ENCODE measurements around the gene AKNA. TPM values are rescaled to one million over a fixed set of nuclear protein-coding genes. Genes with fewer than 3 reads are reported as not detected.

AKNA gene
- total RNA-seq, 3 donors from 2014 or later: 20.1 to 52.0 (median 35.7) TPM

- Histone ChIP-seq H3K27ac (no peak overlapping the region), H3K27me3 (no peaks in the 10 kb centered on the region), H3K9me3 (no peaks in the 10 kb centered on the region), H3K4me1 (no peaks in the 10 kb centered on the region), H3K4me3 (no peak overlapping the region), H3K36me3 (peaks cover 18% of the 10 kb centered on the region)
- TF ChIP-seq POLR2A (IDR thresholded peaks at IDR 0.05) (no peak), CTCF (IDR thresholded peaks at IDR 0.05) (no peak), POLR2AphosphoS5 (IDR thresholded peaks at IDR 0.05) (no peak)
- no peak for DNase-seq (ENCODE audit: low spot score in 2 of 2)
- intact Hi-C loops (cut with DNase I; ENCODE audit: low total_unique reads): no loop called here
These were observed 28.0 kb downstream of the AKNA start for GRCh38 chr9:114359801-114360200.

GRCh38 chr9:114357911-114358328, 29.9 kb downstream of the AKNA start:
- intact Hi-C loops (cut with DNase I; ENCODE audit: low total_unique reads): no loop called here
- DNase-seq (ENCODE audit: low spot score in 2 of 2): no peak
- Histone ChIP-seq H3K27me3 (no peaks in the 10 kb centered on the region), H3K9me3 (no peaks in the 10 kb centered on the region), H3K36me3 (peaks cover 18% of the 10 kb centered on the region), H3K4me1 (no peaks in the 10 kb centered on the region), H3K4me3 (no peak overlapping the region), H3K27ac (no peak overlapping the region)
- TF ChIP-seq POLR2A (IDR thresholded peaks at IDR 0.05): no peak
- TF ChIP-seq POLR2AphosphoS5 (IDR thresholded peaks at IDR 0.05): no peak
- TF ChIP-seq CTCF (IDR thresholded peaks at IDR 0.05): no peak

GRCh38 chr9:114357360-114357759, 30.4 kb downstream of the AKNA start:
- H3K36me3 ChIP-seq: peaks cover 18% of the 10 kb centered on the region
- intact Hi-C loops (cut with DNase I; ENCODE audit: low total_unique reads): no loop called here
- no peaks in the 10 kb centered on the region for H3K4me1 ChIP-seq
- no peaks in the 10 kb centered on the region for H3K27me3 ChIP-seq
- no peak overlapping the region for H3K4me3 ChIP-seq
- TF ChIP-seq POLR2A (IDR thresholded peaks at IDR 0.05): no peak
- no peak for TF ChIP-seq CTCF (IDR thresholded peaks at IDR 0.05)
- no peak for TF ChIP-seq POLR2AphosphoS5 (IDR thresholded peaks at IDR 0.05)
- no peaks in the 10 kb centered on the region for H3K9me3 ChIP-seq
- H3K27ac ChIP-seq: no peak overlapping the region
- DNase-seq (ENCODE audit: low spot score in 2 of 2): no peak

GRCh38 chr9:114356792-114357191, 31.0 kb downstream of the AKNA start:
- no peaks in the 10 kb centered on the region for H3K4me1 ChIP-seq
- no peak overlapping the region for H3K27ac ChIP-seq
- H3K36me3 ChIP-seq: peaks cover 18% of the 10 kb centered on the region
- H3K9me3 ChIP-seq: no peaks in the 10 kb centered on the region
- intact Hi-C loops (cut with DNase I; ENCODE audit: low total_unique reads): no loop called here
- no peaks in the 10 kb centered on the region for H3K27me3 ChIP-seq
- no peak overlapping the region for H3K4me3 ChIP-seq
- DNase-seq (ENCODE audit: low spot score in 2 of 2): no peak
- TF ChIP-seq CTCF (IDR thresholded peaks at IDR 0.05) (no peak), POLR2A (IDR thresholded peaks at IDR 0.05) (no peak), POLR2AphosphoS5 (IDR thresholded peaks at IDR 0.05) (no peak)

- Histone ChIP-seq H3K9me3 (no peaks in the 10 kb centered on the region), H3K27ac (no peak overlapping the region), H3K27me3 (no peaks in the 10 kb centered on the region), H3K36me3 (peaks cover 18% of the 10 kb centered on the region), H3K4me1 (no peaks in the 10 kb centered on the region), H3K4me3 (no peak overlapping the region)
- no peak for DNase-seq (ENCODE audit: low spot score in 2 of 2)
- intact Hi-C loops (cut with DNase I; ENCODE audit: low total_unique reads): no loop called here
- no peak for TF ChIP-seq POLR2AphosphoS5 (IDR thresholded peaks at IDR 0.05)
- no peak for TF ChIP-seq POLR2A (IDR thresholded peaks at IDR 0.05)
- no peak for TF ChIP-seq CTCF (IDR thresholded peaks at IDR 0.05)
These were observed 32.0 kb downstream of the AKNA start for GRCh38 chr9:114355821-114356220.
